ENCODE results near the gene ELAPOR2.

DNA sequence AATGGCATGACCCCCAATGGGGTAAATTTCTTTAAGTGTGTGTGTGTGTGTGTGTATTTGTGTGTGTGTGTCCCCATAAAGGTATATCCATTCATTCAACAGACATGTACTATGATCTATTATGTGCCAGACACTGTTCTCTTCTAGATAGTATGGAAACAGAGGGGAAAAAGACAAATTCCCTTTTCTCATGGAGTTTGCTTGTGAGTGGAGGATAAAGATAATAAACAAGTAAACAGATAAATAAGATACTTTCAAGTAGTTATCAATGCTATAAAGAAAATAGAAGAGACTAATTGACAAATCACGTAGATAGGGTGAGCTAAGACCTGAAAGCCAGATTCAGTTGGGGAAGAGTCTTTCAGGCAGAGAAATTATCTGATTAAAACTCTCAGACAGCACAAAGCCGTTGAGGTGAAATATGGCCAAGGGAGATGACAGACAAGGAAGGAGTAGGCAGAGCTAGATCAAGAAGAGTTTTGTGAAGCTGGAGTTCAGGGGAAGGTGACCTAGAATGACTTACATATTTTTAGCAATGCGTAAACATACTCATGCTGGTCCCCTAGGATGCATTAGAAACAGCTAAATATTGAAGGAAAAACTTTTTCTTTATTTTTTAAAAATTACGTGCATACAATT lies 47.6 kb upstream of the ELAPOR2 start:
- TF ChIP-seq ZFP36 (IDR thresholded peaks at IDR 0.05; ENCODE audit: low read depth, low read length, partially characterized antibody) (peak; percentile 55), POLR2A (conservative IDR thresholded peaks at IDR 0.05) (no peak), RAD21 (CRISPR knock-in tag; conservative IDR thresholded peaks at IDR 0.05 in 1 of 2, IDR thresholded peaks at IDR 0.05 in 1 of 2) (peak in 1 of 2 experiments; percentile 23; a peak in 2 of 4 replicates), EZH2 (IDR thresholded peaks at IDR 0.05; ENCODE audit: borderline replicate concordance, low read depth, low read length) (no peak), SRSF7 (optimal IDR thresholded peaks at IDR 0.05; ENCODE audit: low read depth, low read length) (no peak), PHF8 (IDR thresholded peaks at IDR 0.05; ENCODE audit: borderline replicate concordance, low read length) (no peak), HDAC2 (IDR thresholded peaks at IDR 0.05) (peak; percentile 92)
- TF ChIP-seq, protein P1, sequence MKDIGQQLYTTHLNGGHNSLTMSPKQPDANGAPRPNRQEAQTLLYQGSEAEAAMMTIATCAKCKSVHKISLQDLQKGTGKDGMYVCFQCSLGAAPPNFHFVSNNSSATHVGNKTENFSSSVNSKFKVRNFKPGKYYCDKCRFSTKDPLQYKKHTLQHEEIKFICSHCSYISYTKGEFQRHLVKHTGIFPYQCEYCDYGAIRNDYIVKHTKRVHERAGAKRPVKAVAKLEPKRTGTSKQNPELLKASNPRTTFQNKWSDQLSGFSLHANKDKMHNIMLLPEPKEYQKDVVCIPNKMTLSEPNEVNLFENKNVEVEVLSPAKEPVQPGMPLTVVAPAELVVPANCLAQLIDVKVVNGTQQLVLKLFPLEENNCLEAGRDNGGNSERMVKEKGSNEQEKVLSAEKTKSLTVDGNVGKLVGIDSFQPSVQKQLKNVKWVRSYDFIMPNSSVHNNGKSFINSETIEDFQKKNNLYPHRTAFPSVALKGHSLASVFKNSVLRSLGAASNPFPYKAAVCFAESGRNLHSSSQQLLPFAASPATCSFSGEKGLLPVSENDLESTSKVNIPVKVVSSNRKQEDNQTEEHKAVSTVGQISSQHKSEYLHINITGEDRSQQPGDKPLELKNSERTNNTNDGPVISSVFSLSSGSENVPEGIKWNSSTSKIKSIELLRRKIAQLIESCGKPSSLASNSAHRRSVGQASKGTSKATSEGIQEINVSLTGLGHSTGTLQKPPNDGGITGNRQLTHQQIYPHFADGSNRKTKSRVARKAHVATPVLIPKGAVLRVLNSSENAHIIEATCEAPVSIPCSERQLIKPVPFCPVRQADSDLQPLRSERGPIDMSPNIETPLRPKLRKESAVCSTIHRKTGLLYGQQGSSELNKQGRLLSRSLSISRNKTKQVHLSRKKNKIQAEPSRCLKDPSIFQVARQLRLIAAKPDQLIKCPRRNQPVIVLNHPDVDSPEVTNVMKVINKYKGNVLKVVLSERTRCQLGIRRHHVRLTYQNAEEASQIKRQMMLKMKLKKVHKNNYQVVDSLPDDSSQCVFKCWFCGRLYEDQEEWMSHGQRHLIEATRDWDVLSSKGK (CRISPR knock-in tag; IDR thresholded peaks at IDR 0.05), result no peak
- TF ChIP-seq, protein P2, sequence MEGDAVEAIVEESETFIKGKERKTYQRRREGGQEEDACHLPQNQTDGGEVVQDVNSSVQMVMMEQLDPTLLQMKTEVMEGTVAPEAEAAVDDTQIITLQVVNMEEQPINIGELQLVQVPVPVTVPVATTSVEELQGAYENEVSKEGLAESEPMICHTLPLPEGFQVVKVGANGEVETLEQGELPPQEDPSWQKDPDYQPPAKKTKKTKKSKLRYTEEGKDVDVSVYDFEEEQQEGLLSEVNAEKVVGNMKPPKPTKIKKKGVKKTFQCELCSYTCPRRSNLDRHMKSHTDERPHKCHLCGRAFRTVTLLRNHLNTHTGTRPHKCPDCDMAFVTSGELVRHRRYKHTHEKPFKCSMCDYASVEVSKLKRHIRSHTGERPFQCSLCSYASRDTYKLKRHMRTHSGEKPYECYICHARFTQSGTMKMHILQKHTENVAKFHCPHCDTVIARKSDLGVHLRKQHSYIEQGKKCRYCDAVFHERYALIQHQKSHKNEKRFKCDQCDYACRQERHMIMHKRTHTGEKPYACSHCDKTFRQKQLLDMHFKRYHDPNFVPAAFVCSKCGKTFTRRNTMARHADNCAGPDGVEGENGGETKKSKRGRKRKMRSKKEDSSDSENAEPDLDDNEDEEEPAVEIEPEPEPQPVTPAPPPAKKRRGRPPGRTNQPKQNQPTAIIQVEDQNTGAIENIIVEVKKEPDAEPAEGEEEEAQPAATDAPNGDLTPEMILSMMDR (IDR thresholded peaks at IDR 0.05 in 2 of 3, conservative IDR thresholded peaks at IDR 0.05 in 1 of 3; ENCODE audit: insufficient read depth in 2 of 3, low read depth in 1 of 3, low read length in 3 of 3), result no peak
- TF ChIP-seq, protein P3, sequence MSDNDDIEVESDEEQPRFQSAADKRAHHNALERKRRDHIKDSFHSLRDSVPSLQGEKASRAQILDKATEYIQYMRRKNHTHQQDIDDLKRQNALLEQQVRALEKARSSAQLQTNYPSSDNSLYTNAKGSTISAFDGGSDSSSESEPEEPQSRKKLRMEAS (CRISPR knock-in tag; IDR thresholded peaks at IDR 0.05), result no peak

All from K562 (cell line).